Endodermal cell (in vitro differentiated cells): ENCODE measurements around the gene MACO1. TPM values are rescaled to one million over a fixed set of nuclear protein-coding genes. Genes with fewer than 3 reads are reported as not detected.

ENCODE experiments used
- DNase-seq: peaks from one replicate; pipeline ENCODE4 v3.0.0-alpha.2; 2017
- H3K27ac ChIP-seq: 2 replicates; pipeline ENCODE4 v1.5.1; 2013; ENCODE audit warnings: mild to moderate bottlenecking, low read depth, low read length, moderate library complexity
- H3K27me3 ChIP-seq: 2 replicates; pipeline ENCODE4 v1.6.1; 2013; ENCODE audit warnings: mild to moderate bottlenecking, low read length, moderate library complexity; ENCODE audit not compliant: insufficient read depth, control insufficient read depth, poor library complexity, severe bottlenecking
- H3K36me3 ChIP-seq: 2 replicates; pipeline ENCODE4 v1.7.0; 2013; ENCODE audit warnings: mild to moderate bottlenecking, low read length, moderate library complexity; ENCODE audit not compliant: control insufficient read depth, insufficient read depth
- H3K4me1 ChIP-seq: one replicate; pipeline ENCODE4 v1.7.0; 2013; ENCODE audit warnings: low read length; ENCODE audit not compliant: control insufficient read depth, insufficient read depth
- H3K4me3 ChIP-seq: 2 replicates; pipeline ENCODE4 v1.5.1; 2013; ENCODE audit warnings: mild to moderate bottlenecking, low read length, moderate library complexity
- H3K9ac ChIP-seq: 2 replicates; pipeline ENCODE4 v1.6.1; 2013; ENCODE audit warnings: mild to moderate bottlenecking, low read length, moderate library complexity; ENCODE audit not compliant: poor library complexity, severe bottlenecking; ENCODE audit errors: extremely low read depth
- H3K9me3 ChIP-seq: 2 replicates; pipeline ENCODE4 v1.6.1; 2013; ENCODE audit warnings: mild to moderate bottlenecking, low read length, moderate library complexity; ENCODE audit not compliant: control insufficient read depth
- H3K27ac Mint-ChIP-seq: 2 replicates; pipeline ENCODE4 v1.8.0; 2020; ENCODE audit warnings: mixed read lengths
- H3K27me3 Mint-ChIP-seq: 2 replicates; pipeline ENCODE4 v1.8.0; 2021; ENCODE audit warnings: mild to moderate bottlenecking, mixed read lengths; ENCODE audit not compliant: insufficient read depth
- H3K36me3 Mint-ChIP-seq: 2 replicates; pipeline ENCODE4 v1.8.0; 2020; ENCODE audit warnings: low read depth, mixed read lengths
- H3K4me1 Mint-ChIP-seq: 2 replicates; pipeline ENCODE4 v1.8.0; 2020; ENCODE audit warnings: mixed read lengths
- H3K4me3 Mint-ChIP-seq: 2 replicates; pipeline ENCODE4 v1.8.0; 2020; ENCODE audit warnings: mild to moderate bottlenecking, moderate library complexity, mixed read lengths
- H3K9me3 Mint-ChIP-seq: 2 replicates; pipeline ENCODE4 v1.8.0; 2020; ENCODE audit warnings: mild to moderate bottlenecking, mixed read lengths
- WGBS, 2 experiments: methylation state at CpG; one replicate each; pipeline versions ENCODE4 v1.1.5 to v1.1.7; 2013; ENCODE audit warnings: missing lambda C conversion rate in 2 of 2, mixed read lengths in 1 of 2; ENCODE audit not compliant: insufficient coverage in 1 of 2, insufficient read length in 1 of 2; 5-methylcytosine and 5-hydroxymethylcytosine counted together
- total RNA-seq, 2 donors: library from RNA; stranded (reverse); fragmentation: NEBNext Ultra II Directional in 1 of 2; extraction: Animal tissue kit (Norgen Biotek cat#: 25700) in 1 of 2; gene quantifications; 2 replicates in 1 of 2; 3 replicates in 1 of 2; pipeline ENCODE4 v1.2.1, GENCODE V29; 2021
- TF ChIP-seq, protein P1 (sequence below): fragments of 200-600 bp; sonication (generic); conservative IDR thresholded peaks from 2 replicates; pipeline ENCODE4 v1.5.0; 2021; ENCODE audit warnings: antibody characterized with exemption, mild to moderate bottlenecking

The MACO1 gene
- total RNA-seq, 2 donors from 2014 or later: 13.1 to 14.1 TPM

DNA sequence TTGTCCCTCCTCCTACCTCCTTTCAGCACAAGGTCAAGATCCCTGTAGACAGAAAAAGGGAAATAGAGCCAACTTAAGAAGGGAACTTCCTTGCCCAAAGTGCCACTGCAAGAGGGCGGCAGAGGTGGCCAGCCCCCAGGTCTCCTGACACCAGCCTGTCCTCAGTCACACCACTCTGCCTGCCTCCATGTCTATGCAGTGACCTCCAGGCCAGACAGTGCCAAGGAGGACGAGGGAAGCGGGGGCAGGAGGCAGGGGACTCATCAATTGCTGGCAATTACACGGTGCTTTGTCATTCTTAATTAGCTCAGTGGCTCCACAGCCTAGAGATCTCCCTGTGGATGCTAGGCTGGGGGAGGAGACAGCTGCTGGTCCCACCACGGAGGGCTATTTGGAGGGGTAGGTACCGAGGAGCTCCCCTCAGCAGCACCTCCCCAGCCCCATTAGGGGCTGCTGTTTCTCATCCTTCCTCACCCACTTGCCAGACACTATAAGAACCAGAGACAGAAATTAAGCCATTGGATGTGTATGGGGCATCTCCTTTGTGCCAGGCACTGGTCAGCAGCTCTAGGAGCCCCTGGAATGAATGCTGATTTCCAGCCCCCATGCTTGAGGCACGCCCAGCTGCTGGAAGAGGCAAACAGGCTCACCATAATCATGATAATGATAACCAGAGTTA lies 106.6 kb downstream of the MACO1 start:
- Histone ChIP-seq H3K36me3 (no peaks in the 10 kb centered on the region), H3K9me3 (no peaks in the 10 kb centered on the region), H3K27me3 (no peaks in the 10 kb centered on the region), H3K4me3 (no peak overlapping the region), H3K4me1 (no peaks in the 10 kb centered on the region), H3K9ac (no peak overlapping the region), H3K27ac (no peak overlapping the region)
- no peak for DNase-seq
- TF ChIP-seq, protein P1, sequence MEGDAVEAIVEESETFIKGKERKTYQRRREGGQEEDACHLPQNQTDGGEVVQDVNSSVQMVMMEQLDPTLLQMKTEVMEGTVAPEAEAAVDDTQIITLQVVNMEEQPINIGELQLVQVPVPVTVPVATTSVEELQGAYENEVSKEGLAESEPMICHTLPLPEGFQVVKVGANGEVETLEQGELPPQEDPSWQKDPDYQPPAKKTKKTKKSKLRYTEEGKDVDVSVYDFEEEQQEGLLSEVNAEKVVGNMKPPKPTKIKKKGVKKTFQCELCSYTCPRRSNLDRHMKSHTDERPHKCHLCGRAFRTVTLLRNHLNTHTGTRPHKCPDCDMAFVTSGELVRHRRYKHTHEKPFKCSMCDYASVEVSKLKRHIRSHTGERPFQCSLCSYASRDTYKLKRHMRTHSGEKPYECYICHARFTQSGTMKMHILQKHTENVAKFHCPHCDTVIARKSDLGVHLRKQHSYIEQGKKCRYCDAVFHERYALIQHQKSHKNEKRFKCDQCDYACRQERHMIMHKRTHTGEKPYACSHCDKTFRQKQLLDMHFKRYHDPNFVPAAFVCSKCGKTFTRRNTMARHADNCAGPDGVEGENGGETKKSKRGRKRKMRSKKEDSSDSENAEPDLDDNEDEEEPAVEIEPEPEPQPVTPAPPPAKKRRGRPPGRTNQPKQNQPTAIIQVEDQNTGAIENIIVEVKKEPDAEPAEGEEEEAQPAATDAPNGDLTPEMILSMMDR: no peak
- Mint-ChIP-seq H3K36me3 (no peaks in the 10 kb centered on the region), H3K27ac (no peak overlapping the region), H3K27me3 (peaks cover 3% of the 10 kb centered on the region), H3K9me3 (no peaks in the 10 kb centered on the region), H3K4me3 (no peak overlapping the region), H3K4me1 (no peaks in the 10 kb centered on the region)
- WGBS, 2 experiments: 65 to 66% methylated on average over 5 to 7 of the region's 7 CpGs

DNA sequence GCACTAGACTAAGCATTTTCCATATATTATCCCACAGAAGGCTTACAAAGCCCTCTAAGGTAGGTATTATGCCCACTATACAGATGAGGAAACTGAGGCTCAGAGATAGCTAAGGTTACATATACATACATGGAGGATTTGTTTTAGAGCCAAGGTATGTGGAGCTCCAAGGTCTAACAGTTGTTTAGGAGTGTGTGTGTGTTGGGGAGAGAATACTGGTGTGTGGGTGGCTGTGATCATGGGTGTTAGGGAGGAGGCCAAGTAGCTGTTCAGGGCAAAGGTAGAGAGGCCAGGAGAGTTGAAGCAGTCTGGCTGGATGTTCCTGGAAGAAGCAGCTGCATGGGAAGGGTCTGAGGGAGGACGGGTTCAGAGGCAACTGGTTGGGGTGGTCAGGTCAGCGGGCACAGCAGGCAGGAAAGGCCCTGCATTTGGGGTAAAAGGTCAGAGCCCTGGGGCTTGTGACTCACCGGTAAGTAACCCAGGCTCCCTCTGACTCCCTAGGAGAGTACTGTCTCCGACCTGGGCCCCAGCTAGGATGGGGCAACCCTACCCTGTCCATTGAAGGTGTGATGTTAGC lies 107.6 kb downstream of the MACO1 start:
- no peaks in the 10 kb centered on the region for H3K9me3 Mint-ChIP-seq
- Histone ChIP-seq H3K4me1 (no peaks in the 10 kb centered on the region), H3K4me3 (no peak overlapping the region), H3K27ac (no peak overlapping the region), H3K27me3 (no peaks in the 10 kb centered on the region), H3K9ac (no peak overlapping the region), H3K9me3 (no peaks in the 10 kb centered on the region), H3K36me3 (no peaks in the 10 kb centered on the region)
- no peak overlapping the region for H3K27ac Mint-ChIP-seq
- 81 to 85% methylated on average over 4 of the region's 4 CpGs for WGBS, 2 experiments
- H3K4me3 Mint-ChIP-seq: no peak overlapping the region
- no peak for DNase-seq
- no peaks in the 10 kb centered on the region for H3K36me3 Mint-ChIP-seq
- TF ChIP-seq, protein P1: no peak
- peaks cover 3% of the 10 kb centered on the region for H3K27me3 Mint-ChIP-seq
- H3K4me1 Mint-ChIP-seq: no peaks in the 10 kb centered on the region

DNA sequence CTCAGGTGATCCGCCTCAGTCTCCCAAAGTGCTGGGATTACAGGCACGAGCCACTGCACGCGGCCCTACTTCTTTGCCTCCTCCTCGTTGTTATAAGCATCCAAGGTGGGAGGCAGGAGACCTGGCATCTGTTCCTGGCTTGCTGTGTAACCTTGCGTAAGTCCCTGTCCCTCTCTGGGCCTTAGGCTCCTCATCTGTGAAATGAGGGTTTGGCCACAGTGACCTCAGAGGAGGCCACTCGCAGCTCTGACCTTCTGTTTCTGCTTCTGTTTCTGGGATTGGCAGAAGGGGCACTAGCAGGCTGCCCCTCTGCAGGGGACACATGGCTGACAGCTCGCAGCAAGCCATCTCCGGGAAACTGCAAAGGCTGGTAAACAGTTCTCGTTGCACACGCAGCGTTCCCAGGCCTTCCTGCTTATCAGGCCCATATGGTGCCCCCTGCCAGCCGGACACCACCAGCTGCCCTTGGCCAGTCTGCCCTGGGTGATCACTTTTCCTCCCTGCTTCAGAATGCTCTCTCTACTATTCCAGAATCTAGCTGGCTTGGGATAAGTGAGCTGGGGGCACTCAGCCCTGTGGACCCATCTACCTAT lies 110.1 kb downstream of the MACO1 start:
- H3K27ac Mint-ChIP-seq: no peak overlapping the region
- no peak for DNase-seq
- Histone ChIP-seq H3K27ac (no peak overlapping the region), H3K9me3 (no peaks in the 10 kb centered on the region), H3K4me3 (no peak overlapping the region), H3K27me3 (no peaks in the 10 kb centered on the region), H3K36me3 (no peaks in the 10 kb centered on the region), H3K9ac (no peak overlapping the region), H3K4me1 (no peaks in the 10 kb centered on the region)
- H3K4me1 Mint-ChIP-seq: peaks cover 5% of the 10 kb centered on the region
- no peaks in the 10 kb centered on the region for H3K36me3 Mint-ChIP-seq
- no peak overlapping the region for H3K4me3 Mint-ChIP-seq
- peaks cover 7% of the 10 kb centered on the region for H3K27me3 Mint-ChIP-seq
- 90 to 93% methylated on average over 11 to 13 of the region's 13 CpGs for WGBS, 2 experiments
- TF ChIP-seq, protein P1: no peak
- no peaks in the 10 kb centered on the region for H3K9me3 Mint-ChIP-seq
